Large intestine (tissue), 3 donors: ENCODE results near the gene WDR53. TPM values are rescaled to one million over a fixed set of nuclear protein-coding genes. Genes with fewer than 3 reads are reported as not detected.
"Not testable (repeated sequence)": the region's sequence is repeated elsewhere in the genome, so short reads cannot be mapped to it uniquely, and the experiment has no call there.

Experiments
- DNase-seq, 2 donors: peaks; one replicate each; pipeline versions ENCODE4 v3.0.0 to v3.0.0-alpha.2; 2013
- H3K27ac ChIP-seq: one replicate; pipeline ENCODE4 v1.5.1; 2013; ENCODE audit warnings: low read length
- H3K27me3 ChIP-seq: 2 replicates; pipeline ENCODE4 v1.6.1; 2013; ENCODE audit warnings: low read length; ENCODE audit not compliant: control insufficient read depth, insufficient read depth
- H3K36me3 ChIP-seq: 2 replicates; pipeline ENCODE4 v1.6.1; 2013; ENCODE audit warnings: low read length; ENCODE audit not compliant: control insufficient read depth, insufficient read depth
- H3K4me1 ChIP-seq: one replicate; pipeline ENCODE4 v1.6.1; 2013; ENCODE audit warnings: low read length; ENCODE audit not compliant: control insufficient read depth, insufficient read depth
- H3K4me3 ChIP-seq: one replicate; pipeline ENCODE4 v1.5.1; 2013; ENCODE audit warnings: low read length
- H3K9me3 ChIP-seq: one replicate; pipeline ENCODE4 v1.6.1; 2013; ENCODE audit warnings: mild to moderate bottlenecking, low read depth, low read length, moderate library complexity; ENCODE audit not compliant: control insufficient read depth
- WGBS: methylation state at CpG from one replicate; pipeline ENCODE4 v1.1.5; 2013; ENCODE audit warnings: low lambda C conversion rate; ENCODE audit not compliant: insufficient coverage; 5-methylcytosine and 5-hydroxymethylcytosine counted together
- polyA plus RNA-seq: library from polyadenylated mRNA; unstranded; fragments of 120-200 nt; gene quantifications from one replicate; pipeline ENCODE4 v1.2.1, GENCODE V29; 2013

The WDR53 gene
- polyA plus RNA-seq, 1 donor = 9.2 TPM

GRCh38 chr3:196602673-196603072 lies 34.3 kb upstream of the WDR53 start:
- Histone ChIP-seq H3K36me3 (no peaks in the 10 kb centered on the region), H3K4me3 (no peak overlapping the region), H3K4me1 (no peaks in the 10 kb centered on the region), H3K27ac (no peak overlapping the region), H3K9me3 (no peaks in the 10 kb centered on the region), H3K27me3 (no peaks in the 10 kb centered on the region)
- WGBS = 100% methylated on average over 1 of the region's 6 CpGs
- DNase-seq = no peak

- no peak for DNase-seq
These were observed 32.0 kb upstream of the WDR53 start for GRCh38 chr3:196600359-196600758.

GRCh38 chr3:196599734-196600128 lies 31.4 kb upstream of the WDR53 start:
- no peak overlapping the region for H3K4me3 ChIP-seq
- H3K4me1 ChIP-seq = no peaks in the 10 kb centered on the region
- no peak for DNase-seq
- no peaks in the 10 kb centered on the region for H3K9me3 ChIP-seq
- H3K36me3 ChIP-seq = no peaks in the 10 kb centered on the region
- no CpG with 5 or more reads among the region's 5 CpGs for WGBS
- peaks cover 4% of the 10 kb centered on the region for H3K27me3 ChIP-seq
- no peak overlapping the region for H3K27ac ChIP-seq

More at GRCh38 chr3:196600359-196600758, 32.0 kb upstream of the WDR53 start:
- no peaks in the 10 kb centered on the region for H3K4me1 ChIP-seq
- no CpG with 5 or more reads among the region's 7 CpGs for WGBS
- H3K27ac ChIP-seq = no peak overlapping the region
- no peak overlapping the region for H3K4me3 ChIP-seq
- H3K27me3 ChIP-seq = peaks cover 4% of the 10 kb centered on the region
- H3K36me3 ChIP-seq = no peaks in the 10 kb centered on the region
- H3K9me3 ChIP-seq = no peaks in the 10 kb centered on the region

DNA sequence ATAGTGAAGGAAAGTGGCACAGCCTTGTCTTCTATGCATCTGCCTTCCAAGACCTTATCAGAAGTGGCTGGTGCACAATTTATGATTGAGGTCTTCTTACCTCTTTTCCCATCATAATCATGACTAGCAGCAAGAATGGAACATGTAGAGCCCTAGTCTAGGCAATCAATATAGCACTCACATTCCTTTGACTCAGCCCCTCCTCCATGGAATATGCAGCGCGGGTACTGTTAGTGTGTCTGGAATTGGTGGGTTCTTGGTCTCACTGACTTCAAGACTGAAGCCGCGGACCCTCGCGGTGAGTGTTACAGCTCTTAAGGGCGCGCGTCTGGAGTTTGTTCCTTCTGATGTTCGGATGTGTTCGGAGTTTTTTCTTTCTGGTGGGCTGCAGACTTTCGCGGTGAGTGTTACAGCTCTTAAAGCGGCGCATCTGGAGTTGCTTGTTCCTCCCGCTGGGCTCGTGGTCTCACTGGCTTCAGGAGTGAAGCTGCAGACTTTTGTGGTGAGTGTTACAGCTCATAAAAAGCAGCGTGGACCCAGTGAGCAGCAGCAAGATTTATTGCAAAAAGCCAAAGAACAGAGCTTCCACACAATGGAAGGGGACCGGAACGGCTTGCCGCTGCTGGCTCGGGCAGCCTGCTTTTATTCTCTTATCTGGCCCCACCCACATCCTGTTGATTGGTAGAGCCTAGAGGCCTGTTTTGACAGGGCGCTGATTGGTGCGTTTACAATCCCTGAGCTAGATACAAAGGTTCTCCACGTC lies 29.8 kb upstream of the WDR53 start:
- H3K4me1 ChIP-seq, H3K36me3 ChIP-seq, H3K27ac ChIP-seq, H3K27me3 ChIP-seq, H3K4me3 ChIP-seq, H3K9me3 ChIP-seq, DNase-seq: not testable (repeated sequence)
- no CpG with 5 or more reads among the region's 25 CpGs for WGBS

DNA sequence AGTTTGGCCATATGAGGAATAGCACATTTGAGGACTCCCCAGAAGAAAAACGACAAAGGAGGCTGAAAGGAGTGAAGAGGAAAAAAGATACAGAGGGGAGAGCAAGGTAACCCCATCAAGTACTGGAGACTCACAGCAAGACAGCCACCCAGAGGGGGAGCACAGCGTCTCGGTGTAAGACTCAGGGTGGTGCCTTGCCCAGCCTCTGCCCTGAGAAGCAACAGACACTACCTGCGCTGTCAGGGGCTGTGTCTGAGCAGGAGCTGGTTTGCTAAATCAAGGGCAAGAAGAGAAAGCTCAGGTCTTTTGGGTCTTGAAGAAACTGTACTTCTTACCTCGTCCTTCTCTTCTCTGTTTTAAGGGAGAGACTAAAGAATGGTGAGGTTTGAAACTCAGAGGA lies 28.0 kb upstream of the WDR53 start:
- Histone ChIP-seq H3K9me3 (no peaks in the 10 kb centered on the region), H3K27me3 (peaks cover 4% of the 10 kb centered on the region), H3K27ac (no peak overlapping the region), H3K4me3 (no peak overlapping the region), H3K36me3 (no peaks in the 10 kb centered on the region), H3K4me1 (no peaks in the 10 kb centered on the region)
- WGBS = 86% methylated on average over 3 of the region's 5 CpGs
- no peak for DNase-seq

- Histone ChIP-seq H3K36me3 (peaks cover 3% of the 10 kb centered on the region), H3K27me3 (no peaks in the 10 kb centered on the region), H3K4me3 (no peak overlapping the region), H3K9me3 (no peaks in the 10 kb centered on the region), H3K27ac (no peak overlapping the region), H3K4me1 (no peaks in the 10 kb centered on the region)
- WGBS = 83% methylated on average over 1 of the region's 5 CpGs
- no peak for DNase-seq
These were observed 21.9 kb upstream of the WDR53 start for GRCh38 chr3:196590279-196590678.

- H3K4me3 ChIP-seq = no peak overlapping the region
- no peaks in the 10 kb centered on the region for H3K4me1 ChIP-seq
- no peak for DNase-seq
- H3K9me3 ChIP-seq = no peaks in the 10 kb centered on the region
- WGBS = 100% methylated on average over 1 of the region's 3 CpGs
- H3K36me3 ChIP-seq = peaks cover 11% of the 10 kb centered on the region
- H3K27me3 ChIP-seq = no peaks in the 10 kb centered on the region
- H3K27ac ChIP-seq = no peak overlapping the region
These were observed 16.8 kb upstream of the WDR53 start for GRCh38 chr3:196585044-196585757.

GRCh38 chr3:196572389-196572788 lies 4.0 kb upstream of the WDR53 start:
- H3K4me1 ChIP-seq = peaks cover 8% of the 10 kb centered on the region
- H3K4me3 ChIP-seq = no peak overlapping the region
- H3K27ac ChIP-seq = no peak overlapping the region
- no peaks in the 10 kb centered on the region for H3K27me3 ChIP-seq
- 80% methylated on average over 1 of the region's 1 CpG for WGBS
- H3K9me3 ChIP-seq = no peaks in the 10 kb centered on the region
- DNase-seq = no peak
- peaks cover under 1% of the 10 kb centered on the region for H3K36me3 ChIP-seq

- WGBS = 80% methylated on average over 1 of the region's 13 CpGs
- H3K4me3 ChIP-seq, DNase-seq, H3K36me3 ChIP-seq, H3K4me1 ChIP-seq, H3K27me3 ChIP-seq, H3K27ac ChIP-seq, H3K9me3 ChIP-seq: not testable (repeated sequence)
These were observed 2.0 kb upstream of the WDR53 start for GRCh38 chr3:196570332-196570731.

DNA sequence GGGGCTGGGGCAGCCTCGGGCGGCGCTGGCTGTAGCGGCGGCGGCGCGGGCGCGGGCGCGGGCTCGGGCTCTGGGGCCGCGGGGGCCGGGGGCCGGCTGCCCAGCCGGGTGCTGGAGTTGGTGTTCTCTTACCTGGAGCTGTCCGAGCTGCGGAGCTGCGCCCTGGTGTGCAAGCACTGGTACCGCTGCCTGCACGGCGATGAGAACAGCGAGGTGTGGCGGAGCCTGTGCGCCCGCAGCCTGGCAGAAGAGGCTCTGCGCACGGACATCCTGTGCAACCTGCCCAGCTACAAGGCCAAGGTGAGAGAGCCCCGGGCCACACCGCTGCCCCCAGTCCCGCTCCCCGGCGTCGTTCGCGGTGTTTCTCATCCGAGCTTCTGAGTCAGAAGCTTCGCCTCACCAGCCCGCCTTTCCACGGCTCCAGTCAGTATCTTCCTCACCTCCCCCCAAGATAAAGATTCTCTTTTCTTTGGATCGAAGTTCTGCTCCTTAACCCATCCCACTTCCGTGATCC lies 706 bp upstream of the WDR53 start:
- DNase-seq = peak; percentile 8 to 59
- WGBS = 0% methylated on average over 2 of the region's 44 CpGs
- peaks cover 8% of the 10 kb centered on the region for H3K4me1 ChIP-seq

More for the DNA sequence above, 706 bp upstream of the WDR53 start:
- no peaks in the 10 kb centered on the region for H3K9me3 ChIP-seq
- H3K36me3 ChIP-seq = no peaks in the 10 kb centered on the region
- H3K27me3 ChIP-seq = no peaks in the 10 kb centered on the region
- H3K4me3 ChIP-seq = peak overlapping the region; percentile 78
- H3K27ac ChIP-seq = peak overlapping the region; percentile 58
